H1 (cell line): ENCODE results near the gene ADCY2. TPM values are rescaled to one million over a fixed set of nuclear protein-coding genes. Genes with fewer than 3 reads are reported as not detected.

Experiments
- CTCF ChIA-PET: fragments of 300-600 bp; sonication (Branson Sonifier 250); formaldehyde crosslinking; loops from one replicate; lab custom pipeline; 2021; ENCODE audit not compliant: partially characterized antibody; lab: Charles Lee
- POLR2A ChIA-PET: fragments of 300-600 bp; sonication (Branson Sonifier 250); formaldehyde crosslinking; loops from one replicate; lab custom pipeline; 2021; ENCODE audit warnings: inconsistent platforms; ENCODE audit not compliant: partially characterized antibody; lab: Charles Lee
- DNase-seq, 2 experiments: peaks; one replicate each; pipeline versions ENCODE4 v3.0.0 to v3.0.0-alpha.2; 2010 to 2022; ENCODE audit warnings: low spot score in 2 of 2, low read depth in 1 of 2, mixed read lengths in 1 of 2
- FAIRE-seq: peaks from 2 replicates; lab custom pipeline; 2011; peaks lifted over from hg19 to GRCh38; lab: Jason Lieb, UNC
- H2AFZ ChIP-seq: 2 replicates; pipeline ENCODE4 v1.8.1; 2012; ENCODE audit warnings: low read length, inconsistent platforms
- H2AK5ac ChIP-seq: 2 replicates; pipeline ENCODE4 v1.6.1; 2013; ENCODE audit warnings: low read depth, low read length
- H2BK120ac ChIP-seq: replicated peaks from 2 replicates; pipeline ENCODE3; 2013; ENCODE audit warnings: low read depth, low read length, inconsistent platforms
- H2BK12ac ChIP-seq: 2 replicates; pipeline ENCODE4 v1.6.1; 2013; ENCODE audit warnings: low read depth, low read length
- H2BK15ac ChIP-seq: 2 replicates; pipeline ENCODE4 v1.6.1; 2013; ENCODE audit warnings: low read length
- H2BK20ac ChIP-seq: 2 replicates; pipeline ENCODE4 v1.6.1; 2013; ENCODE audit warnings: low read length
- H2BK5ac ChIP-seq: 2 replicates; pipeline ENCODE4 v1.6.1; 2013; ENCODE audit warnings: low read depth, low read length
- H3K14ac ChIP-seq: 2 replicates; pipeline ENCODE4 v1.6.1; 2013; ENCODE audit warnings: inconsistent platforms; ENCODE audit not compliant: insufficient read length
- H3K18ac ChIP-seq: 2 replicates; pipeline ENCODE4 v1.6.1; 2013; ENCODE audit warnings: low read length; ENCODE audit errors: extremely low read depth
- H3K23ac ChIP-seq: 2 replicates; pipeline ENCODE4 v1.6.1; 2013; ENCODE audit warnings: inconsistent platforms; ENCODE audit not compliant: insufficient read length
- H3K23me2 ChIP-seq: 2 replicates; pipeline ENCODE4 v1.6.1; 2013; ENCODE audit warnings: low read depth, low read length
- H3K27ac ChIP-seq: 2 replicates; pipeline ENCODE4 v1.6.1; 2011; ENCODE audit warnings: low read depth, low read length, inconsistent platforms
- H3K27me3 ChIP-seq, 4 experiments: replicated peaks in 1 of 4; 1 replicate in 1 of 4; 2 replicates in 3 of 4; pipeline versions ENCODE4 v1.6.1 to v1.8.1; 2011 to 2013; ENCODE audit warnings: low read length in 3 of 4, mild to moderate bottlenecking in 3 of 4, inconsistent platforms in 2 of 4, mixed read lengths in 2 of 4, moderate library complexity in 1 of 4; ENCODE audit not compliant: control insufficient read depth in 3 of 4, insufficient read depth in 3 of 4; ENCODE audit errors: extremely low read depth in 1 of 4
- H3K36me3 ChIP-seq, 4 experiments: 2 replicates each; pipeline versions ENCODE4 v1.6.1 to v1.8.1; 2011 to 2013; ENCODE audit warnings: mild to moderate bottlenecking in 4 of 4, low read length in 3 of 4, moderate library complexity in 2 of 4, control low read depth in 1 of 4, inconsistent platforms in 1 of 4; ENCODE audit not compliant: insufficient read depth in 4 of 4, control insufficient read depth in 2 of 4
- H3K4ac ChIP-seq: replicated peaks from 2 replicates; pipeline ENCODE3; 2013; ENCODE audit warnings: low read length, low read depth, mixed read lengths, inconsistent platforms; ENCODE audit not compliant: insufficient read length
- H3K4me1 ChIP-seq, 4 experiments: replicated peaks in 1 of 4; 1 replicate in 1 of 4; 2 replicates in 3 of 4; pipeline versions ENCODE4 v1.6.1 to v1.8.1; 2011 to 2013; ENCODE audit warnings: low read length in 3 of 4, inconsistent platforms in 2 of 4, mixed read lengths in 1 of 4; ENCODE audit not compliant: insufficient read depth in 4 of 4, control insufficient read depth in 3 of 4
- H3K4me2 ChIP-seq, 2 experiments: 2 replicates each; pipeline versions ENCODE4 v1.6.1 to v1.8.1; 2011 to 2013; ENCODE audit warnings: low read depth in 2 of 2, low read length in 2 of 2, control low read depth in 1 of 2, inconsistent platforms in 1 of 2, mild to moderate bottlenecking in 1 of 2; ENCODE audit not compliant: insufficient read depth in 1 of 2
- H3K4me3 ChIP-seq, 4 experiments: fragments of 200-600, 300-600 bp in 1 of 4; sonication (generic), shearing (Covaris generic), sonication (Bioruptor Twin) in 1 of 4; 2 replicates each; pipeline versions ENCODE4 v1.5.1 to v1.8.1; 2011 to 2016; ENCODE audit warnings: low read length in 4 of 4, low read depth in 3 of 4, control low read depth in 2 of 4, inconsistent platforms in 2 of 4, mild to moderate bottlenecking in 2 of 4, mixed read lengths in 1 of 4, moderate library complexity in 1 of 4; ENCODE audit not compliant: insufficient read depth in 2 of 4; ENCODE audit errors: extremely low read depth in 1 of 4
- H3K56ac ChIP-seq: replicated peaks from 2 replicates; pipeline ENCODE3; 2013; ENCODE audit warnings: low read depth, mild to moderate bottlenecking, mixed read lengths, low read length, inconsistent platforms; ENCODE audit not compliant: insufficient read length
- H3K79me1 ChIP-seq: 2 replicates; pipeline ENCODE4 v1.6.1; 2013; ENCODE audit warnings: low read depth, low read length, control low read depth
- H3K79me2 ChIP-seq, 2 experiments: 2 replicates each; pipeline versions ENCODE4 v1.6.1 to v1.8.1; 2012 to 2013; ENCODE audit warnings: low read length in 2 of 2, mild to moderate bottlenecking in 2 of 2, inconsistent platforms in 1 of 2; ENCODE audit not compliant: insufficient read depth in 2 of 2, control insufficient read depth in 1 of 2
- H3K9ac ChIP-seq, 4 experiments: replicated peaks in 1 of 4; 1 replicate in 1 of 4; 2 replicates in 3 of 4; pipeline versions ENCODE4 v1.6.1 to v1.8.1; 2011 to 2013; ENCODE audit warnings: low read depth in 3 of 4, low read length in 3 of 4, control low read depth in 2 of 4, mild to moderate bottlenecking in 2 of 4, moderate library complexity in 2 of 4, inconsistent platforms in 1 of 4; ENCODE audit errors: extremely low read depth in 1 of 4
- H3K9me3 ChIP-seq, 2 experiments: 2 replicates each; pipeline versions ENCODE4 v1.6.1 to v1.8.1; 2012 to 2013; ENCODE audit warnings: mild to moderate bottlenecking in 2 of 2, moderate library complexity in 2 of 2, control low read depth in 1 of 2, inconsistent platforms in 1 of 2, low read depth in 1 of 2, low read length in 1 of 2, mixed read lengths in 1 of 2; ENCODE audit not compliant: insufficient read depth in 2 of 2
- H4K20me1 ChIP-seq, 2 experiments: replicated peaks in 1 of 2; 2 replicates each; pipeline versions ENCODE3 to v1.8.1; 2011 to 2013; ENCODE audit warnings: inconsistent platforms in 2 of 2, low read length in 2 of 2, mild to moderate bottlenecking in 1 of 2; ENCODE audit not compliant: insufficient read depth in 2 of 2, control insufficient read depth in 1 of 2
- H4K5ac ChIP-seq: 2 replicates; pipeline ENCODE4 v1.6.1; 2013; ENCODE audit warnings: low read length, low read depth, mixed read lengths, inconsistent platforms; ENCODE audit not compliant: insufficient read length
- H4K8ac ChIP-seq: 2 replicates; pipeline ENCODE4 v1.8.0; 2013; ENCODE audit warnings: mild to moderate bottlenecking, moderate library complexity, low read length, inconsistent platforms; ENCODE audit not compliant: insufficient read depth; ENCODE audit errors: extremely low read depth
- H4K91ac ChIP-seq: replicated peaks from 2 replicates; pipeline ENCODE3; 2013; ENCODE audit warnings: low read length, mixed read lengths, inconsistent platforms; ENCODE audit not compliant: insufficient read length
- ASH2L ChIP-seq: fragments of 200-600, 300-600 bp; sonication (generic); IDR thresholded peaks from one replicate; pipeline ENCODE4 v1.7.1; 2017; ENCODE audit warnings: low read length
- ATF3 ChIP-seq: IDR thresholded peaks from 2 replicates; pipeline ENCODE4 v1.6.1; 2011; ENCODE audit warnings: low read depth, mild to moderate bottlenecking, low read length; ENCODE audit not compliant: insufficient read depth
- CBX5 ChIP-seq: fragments of 300-800, 300-1000 bp; sonication (generic); IDR thresholded peaks from 2 replicates; pipeline ENCODE4 v1.7.1; 2016; ENCODE audit warnings: antibody characterized with exemption, low read length, low read depth
- CEBPB ChIP-seq: IDR thresholded peaks from 2 replicates; pipeline ENCODE4 v1.6.1; 2012; ENCODE audit warnings: low read depth, low read length
- FOSL1 ChIP-seq: IDR thresholded peaks from 2 replicates; pipeline ENCODE4 v1.6.1; 2011; ENCODE audit warnings: mild to moderate bottlenecking, low read depth, low read length, moderate library complexity; ENCODE audit not compliant: insufficient read depth
- GABPA ChIP-seq: IDR thresholded peaks from 2 replicates; pipeline ENCODE4 v1.6.1; 2011; ENCODE audit warnings: mild to moderate bottlenecking, low read length, moderate library complexity, borderline replicate concordance; ENCODE audit not compliant: insufficient read depth
- KDM1A ChIP-seq: fragments of 200-600, 300-600 bp; sonication (generic); IDR thresholded peaks from 2 replicates; pipeline ENCODE4 v1.7.1; 2016; ENCODE audit warnings: mild to moderate bottlenecking, low read length, borderline replicate concordance
- KDM4A ChIP-seq: IDR thresholded peaks from one replicate; pipeline ENCODE4 v1.7.1; 2012; ENCODE audit warnings: low read depth, mild to moderate bottlenecking, moderate library complexity, low read length, inconsistent platforms; ENCODE audit not compliant: severe bottlenecking
- RBBP5 ChIP-seq: IDR thresholded peaks from 2 replicates; pipeline ENCODE4 v1.7.1; 2012; ENCODE audit warnings: low read depth, mild to moderate bottlenecking, inconsistent platforms, low read length, moderate library complexity, borderline replicate concordance
- RXRA ChIP-seq: IDR thresholded peaks from 2 replicates; pipeline ENCODE4 v1.6.1; 2011; ENCODE audit warnings: low read depth, mild to moderate bottlenecking, low read length, moderate library complexity; ENCODE audit not compliant: insufficient read depth
- SRF ChIP-seq: IDR thresholded peaks from 2 replicates; pipeline ENCODE4 v1.6.1; 2011; ENCODE audit warnings: mild to moderate bottlenecking, low read depth, low read length, moderate library complexity
- TEAD4 ChIP-seq: IDR thresholded peaks from 2 replicates; pipeline ENCODE4 v1.6.1; 2012; ENCODE audit warnings: low read depth, low read length, inconsistent platforms, mixed read lengths
- WGBS, 2 experiments: shearing (Covaris generic) in 1 of 2; methylation state at CpG; one replicate each; pipeline versions ENCODE4 v1.1.6 to v1.1.7; 2013 to 2015; ENCODE audit warnings: low lambda C conversion rate in 2 of 2, mixed read lengths in 2 of 2, inconsistent platforms in 1 of 2, low coverage in 1 of 2, missing lambda C conversion rate in 1 of 2; ENCODE audit not compliant: insufficient replicate concordance in 2 of 2, insufficient coverage in 1 of 2, insufficient read length in 1 of 2; ENCODE audit errors: extremely low coverage in 1 of 2, missing lambda C conversion rate in 1 of 2; 5-methylcytosine and 5-hydroxymethylcytosine counted together
- polyA plus RNA-seq, 7 experiments: library from polyadenylated mRNA; depleted of rRNA in 3 of 7; stranded (reverse) in 5 of 7; unstranded in 2 of 7; fragments of >200 nt in 5 of 7; fragments of 200-250 nt in 2 of 7; gene quantifications; 1 replicate in 5 of 7; 2 replicates in 1 of 7; 4 replicates in 1 of 7; pipeline versions ENCODE4 v1.2.1 to v1.2.3, GENCODE V29; 2011 to 2013; ENCODE audit warnings: missing spikeins in 2 of 7, mixed read lengths in 2 of 7
- total RNA-seq: library from RNA; stranded (reverse); fragmentation: NEBNext Ultra II Directional; extraction: Animal tissue kit (Norgen Biotek cat#: 25700); gene quantifications from 2 replicates; pipeline ENCODE4 v1.2.1, GENCODE V29; 2021

Gene ADCY2
- total and polyA plus RNA-seq, 2 of the 8 experiments (the other 6 are each of a cell fraction or from before 2014, with no cell fraction given): 35.8 to 122 TPM

DNA sequence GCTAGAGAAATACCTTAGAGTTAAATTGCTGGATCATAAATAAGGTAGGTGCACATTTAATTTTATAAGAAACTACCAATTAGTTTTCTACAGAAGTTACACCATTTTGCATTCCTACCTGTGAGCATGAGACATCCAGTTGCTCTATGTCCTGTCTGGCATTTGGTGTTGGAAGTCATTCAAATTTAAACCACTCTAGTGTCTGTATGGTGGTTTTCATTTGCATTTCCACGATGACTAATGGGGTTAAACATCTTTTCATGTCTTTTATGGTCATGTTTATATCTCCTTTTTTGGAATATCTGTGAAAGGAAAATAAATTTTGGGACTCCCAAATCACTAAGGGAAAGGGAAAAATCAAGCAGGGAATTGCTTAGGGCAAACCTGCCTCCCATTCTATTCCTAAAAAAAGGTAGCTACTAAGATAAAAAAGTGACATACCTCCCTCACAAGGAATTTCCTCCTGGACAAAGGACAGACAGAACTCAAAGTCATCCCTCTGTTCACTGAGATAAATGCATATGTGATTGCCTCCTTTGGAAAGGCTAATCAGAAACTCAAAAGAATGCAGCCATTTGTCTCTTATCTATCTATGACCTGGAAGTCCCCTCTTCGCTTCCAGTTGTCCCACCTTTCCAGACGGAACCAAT is 31.6 kb upstream of the ADCY2 start:
- H3K9me3 ChIP-seq: peaks cover 2 to 9% of the 10 kb centered on the region in 2 experiments; a peak in 2 of 4 replicates
- peak overlapping the region; percentile 18 for H2BK120ac ChIP-seq
- peak overlapping the region; percentile 21; the same call in 1 of the 2 replicates for H2BK12ac ChIP-seq
- no peaks in the 10 kb centered on the region for H3K23me2 ChIP-seq
- ChIA-PET CTCF (interaction anchor here (0.8 to 1.0 kb wide), 2 partner anchors 9 to 28 kb away, joined by 3 to 4 read pairs; no protein-coding TSS in a partner anchor), POLR2A (interaction anchor here (1.0 kb wide), 1 partner anchor 37 kb away, joined by 3 read pairs; no protein-coding TSS in a partner anchor)
- no peaks in the 10 kb centered on the region for H3K79me2 ChIP-seq
- H3K14ac ChIP-seq: no peak overlapping the region
- H2BK5ac ChIP-seq: peak overlapping the region; percentile 81; the same call in 1 of the 2 replicates
- 59% methylated on average over 3 of the region's 3 CpGs; no CpG with 5 or more reads in 1 of the 2 experiments for WGBS, 2 experiments
- H2BK20ac ChIP-seq: peak overlapping the region; percentile 87; the same call in 1 of the 2 replicates
- no peak for DNase-seq
- H2BK15ac ChIP-seq: no peak overlapping the region
- peaks cover 0 to 4% (median 0%) of the 10 kb centered on the region in 4 experiments; a peak in 1 of 8 replicates for H3K36me3 ChIP-seq
- H4K8ac ChIP-seq: no peak overlapping the region
- peaks cover 0 to 7% (median 1%) of the 10 kb centered on the region in 4 experiments; a peak in 5 of 7 replicates for H3K4me1 ChIP-seq
- H4K5ac ChIP-seq: no peak overlapping the region
- no peaks in the 10 kb centered on the region for H3K27me3 ChIP-seq
- H4K20me1 ChIP-seq: no peaks in the 10 kb centered on the region
- no peak overlapping the region for H4K91ac ChIP-seq
- no peak overlapping the region for H3K4ac ChIP-seq
- H3K79me1 ChIP-seq: no peaks in the 10 kb centered on the region
- no peak overlapping the region for H3K18ac ChIP-seq
- H3K23ac ChIP-seq: no peak overlapping the region
- peak; percentile 19 for FAIRE-seq
- 0 out of 2 replicates have a peak overlapping the region, but pooled peaks have one; percentile 44 for H2AK5ac ChIP-seq
- no peak overlapping the region for H3K9ac ChIP-seq
- no peak overlapping the region for H3K56ac ChIP-seq
- H3K27ac ChIP-seq: no peak overlapping the region
- no peak overlapping the region for H3K4me3 ChIP-seq
- no peak overlapping the region for H3K4me2 ChIP-seq
- H2AFZ ChIP-seq: no peak overlapping the region
- TF ChIP-seq GABPA: no peak
- TF ChIP-seq RXRA: no peak
- no peak for TF ChIP-seq ATF3
- TF ChIP-seq CBX5: no peak
- TF ChIP-seq CEBPB: no peak
- no peak for TF ChIP-seq SRF
- TF ChIP-seq FOSL1: no peak
- TF ChIP-seq KDM4A: no peak
- no peak for TF ChIP-seq ASH2L
- TF ChIP-seq TEAD4: no peak
- no peak for TF ChIP-seq KDM1A
- TF ChIP-seq RBBP5: no peak
